Hepatocyte (in vitro differentiated cells): ENCODE measurements around the gene CELA2B. TPM values are rescaled to one million over a fixed set of nuclear protein-coding genes. Genes with fewer than 3 reads are reported as not detected.

ENCODE experiments used
- DNase-seq: peaks from one replicate; pipeline ENCODE4 v3.0.0-alpha.2; 2016; ENCODE audit warnings: low spot score
- H2AFZ ChIP-seq: fragments of 200-600 bp; sonication (generic); 2 replicates; pipeline ENCODE4 v1.6.0; 2016; ENCODE audit warnings: antibody characterized with exemption, mild to moderate bottlenecking
- H3K27ac ChIP-seq: fragments of 200-600 bp; sonication (generic); 2 replicates; pipeline ENCODE4 v1.5.1; 2016; ENCODE audit warnings: mild to moderate bottlenecking
- H3K27me3 ChIP-seq: fragments of 200-600 bp; sonication (generic); 2 replicates; pipeline ENCODE4 v1.6.1; 2016
- H3K36me3 ChIP-seq: fragments of 200-600 bp; sonication (generic); replicated peaks from 2 replicates; pipeline ENCODE4 v1.5.1; 2016; ENCODE audit warnings: low read depth; ENCODE audit not compliant: insufficient read depth
- H3K4me1 ChIP-seq: fragments of 200-600 bp; sonication (generic); 2 replicates; pipeline ENCODE4 v1.5.1; 2016; ENCODE audit warnings: mild to moderate bottlenecking, moderate library complexity; ENCODE audit not compliant: insufficient read depth
- H3K4me2 ChIP-seq: fragments of 200-600 bp; sonication (generic); 2 replicates; pipeline ENCODE4 v1.6.0; 2016
- H3K4me3 ChIP-seq: fragments of 200-600 bp; sonication (generic); 2 replicates; pipeline ENCODE4 v1.5.1; 2016; ENCODE audit warnings: mild to moderate bottlenecking
- H3K79me2 ChIP-seq: fragments of 200-600 bp; sonication (generic); 2 replicates; pipeline ENCODE4 v1.6.0; 2017; ENCODE audit warnings: mild to moderate bottlenecking
- H3K9me2 ChIP-seq: fragments of 200-600 bp; sonication (generic); replicated peaks from 2 replicates; pipeline ENCODE4 v1.6.0; 2017; ENCODE audit warnings: mild to moderate bottlenecking; ENCODE audit not compliant: insufficient read depth
- H3K9me3 ChIP-seq: fragments of 200-600 bp; sonication (generic); 2 replicates; pipeline ENCODE4 v1.5.1; 2016; ENCODE audit warnings: low read depth, mild to moderate bottlenecking
- H4K20me1 ChIP-seq: fragments of 200-600 bp; sonication (generic); 2 replicates; pipeline ENCODE4 v1.6.0; 2016; ENCODE audit warnings: mild to moderate bottlenecking; ENCODE audit not compliant: insufficient read depth, poor library complexity, severe bottlenecking
- EZH2 ChIP-seq: fragments of 200-600 bp; sonication (generic); IDR thresholded peaks from 2 replicates; pipeline ENCODE4 v1.6.1; 2016; ENCODE audit warnings: antibody characterized with exemption, mild to moderate bottlenecking, borderline replicate concordance
- EZH2phosphoT487 ChIP-seq: fragments of 200-600 bp; sonication (generic); IDR thresholded peaks from one replicate; pipeline ENCODE4 v1.6.1; 2018; ENCODE audit warnings: antibody characterized with exemption, mild to moderate bottlenecking, low read depth, moderate library complexity; ENCODE audit not compliant: unreplicated experiment, severe bottlenecking
- WGBS: methylation state at CpG from one replicate; pipeline ENCODE4 v1.1.6; 2016; ENCODE audit warnings: low lambda C conversion rate; ENCODE audit errors: missing lambda C conversion rate; 5-methylcytosine and 5-hydroxymethylcytosine counted together
- polyA plus RNA-seq: library from polyadenylated mRNA; unstranded; fragments of >200 nt; fragmentation: Nextera tagmentation; extraction: Ambion mirVana; gene quantifications from 2 replicates; pipeline ENCODE4 v1.2.1, GENCODE V29; 2016
- total RNA-seq: library from RNA; depleted of rRNA; stranded (reverse); fragments of >200 nt; gene quantifications from 2 replicates; pipeline ENCODE4 v1.2.3, GENCODE V29; 2014
- TF ChIP-seq, protein P1 (sequence below): fragments of 200-600 bp; sonication (generic); IDR thresholded peaks from 2 replicates; pipeline ENCODE4 v1.5.1; 2016; ENCODE audit warnings: antibody characterized with exemption, mild to moderate bottlenecking; ENCODE audit not compliant: poor library complexity

Gene CELA2B
- total and polyA plus RNA-seq, 2 experiments from 2014 or later, result 0.73 to 1.4 TPM

DNA sequence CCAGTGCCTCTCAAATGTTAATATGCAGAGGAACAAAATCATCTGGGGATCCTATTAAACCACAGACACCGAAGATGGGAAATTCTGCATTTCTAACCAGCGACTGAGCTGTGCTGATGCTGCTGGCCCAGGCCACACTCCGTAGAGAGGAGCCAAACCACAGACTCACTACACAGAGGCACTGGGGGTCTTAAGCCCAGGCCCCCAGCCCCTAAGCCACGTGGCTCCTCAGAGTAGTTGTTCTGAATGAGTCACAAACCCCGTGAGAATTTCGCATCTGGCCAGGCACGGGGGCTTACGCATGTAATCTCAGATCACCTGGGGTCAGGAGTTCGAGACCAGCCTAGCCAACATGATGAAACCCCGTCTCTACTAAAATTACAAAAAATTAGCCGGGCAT is 22.2 kb upstream of the CELA2B start:
- DNase-seq, result no peak
- Histone ChIP-seq H3K4me2 (no peak overlapping the region), H3K9me3 (no peaks in the 10 kb centered on the region), H2AFZ (no peak overlapping the region), H3K79me2 (no peaks in the 10 kb centered on the region), H3K4me3 (no peak overlapping the region), H3K27me3 (no peaks in the 10 kb centered on the region), H3K9me2 (no peaks in the 10 kb centered on the region), H3K36me3 (no peaks in the 10 kb centered on the region), H3K4me1 (peaks cover 6% of the 10 kb centered on the region), H3K27ac (peak overlapping the region; percentile 52), H4K20me1 (no peaks in the 10 kb centered on the region)
- 81% methylated on average over 11 of the region's 11 CpGs for WGBS
- TF ChIP-seq, protein P1, sequence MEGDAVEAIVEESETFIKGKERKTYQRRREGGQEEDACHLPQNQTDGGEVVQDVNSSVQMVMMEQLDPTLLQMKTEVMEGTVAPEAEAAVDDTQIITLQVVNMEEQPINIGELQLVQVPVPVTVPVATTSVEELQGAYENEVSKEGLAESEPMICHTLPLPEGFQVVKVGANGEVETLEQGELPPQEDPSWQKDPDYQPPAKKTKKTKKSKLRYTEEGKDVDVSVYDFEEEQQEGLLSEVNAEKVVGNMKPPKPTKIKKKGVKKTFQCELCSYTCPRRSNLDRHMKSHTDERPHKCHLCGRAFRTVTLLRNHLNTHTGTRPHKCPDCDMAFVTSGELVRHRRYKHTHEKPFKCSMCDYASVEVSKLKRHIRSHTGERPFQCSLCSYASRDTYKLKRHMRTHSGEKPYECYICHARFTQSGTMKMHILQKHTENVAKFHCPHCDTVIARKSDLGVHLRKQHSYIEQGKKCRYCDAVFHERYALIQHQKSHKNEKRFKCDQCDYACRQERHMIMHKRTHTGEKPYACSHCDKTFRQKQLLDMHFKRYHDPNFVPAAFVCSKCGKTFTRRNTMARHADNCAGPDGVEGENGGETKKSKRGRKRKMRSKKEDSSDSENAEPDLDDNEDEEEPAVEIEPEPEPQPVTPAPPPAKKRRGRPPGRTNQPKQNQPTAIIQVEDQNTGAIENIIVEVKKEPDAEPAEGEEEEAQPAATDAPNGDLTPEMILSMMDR, result no peak
- no peak for TF ChIP-seq EZH2phosphoT487
- TF ChIP-seq EZH2, result no peak

DNA sequence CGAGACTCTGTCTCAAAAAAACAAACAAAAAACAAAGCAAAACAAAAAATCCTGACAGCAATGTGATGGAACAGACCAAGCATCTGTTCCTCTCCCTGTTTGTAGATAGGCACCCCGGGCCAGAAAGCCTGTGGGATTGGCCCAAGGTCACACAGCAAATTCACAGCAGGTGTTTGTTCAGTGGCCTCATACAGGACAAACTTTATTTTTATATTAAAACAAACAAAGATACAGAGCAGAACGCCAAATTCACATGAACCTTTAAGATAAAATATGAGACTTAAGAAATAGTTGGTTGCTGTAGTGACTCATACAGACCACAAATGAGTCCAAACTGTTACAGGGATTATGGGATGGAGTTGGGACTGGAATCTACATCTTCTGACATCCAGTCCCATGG is 21.6 kb upstream of the CELA2B start:
- H3K79me2 ChIP-seq, result no peaks in the 10 kb centered on the region
- no peak overlapping the region for H3K4me3 ChIP-seq
- no peaks in the 10 kb centered on the region for H3K9me2 ChIP-seq
- H3K27me3 ChIP-seq, result no peaks in the 10 kb centered on the region
- H3K4me1 ChIP-seq, result peaks cover 6% of the 10 kb centered on the region
- H3K27ac ChIP-seq, result peak overlapping the region; percentile 52
- no peaks in the 10 kb centered on the region for H4K20me1 ChIP-seq
- no peaks in the 10 kb centered on the region for H3K36me3 ChIP-seq
- H2AFZ ChIP-seq, result no peak overlapping the region
- H3K9me3 ChIP-seq, result no peaks in the 10 kb centered on the region
- DNase-seq, result no peak
- TF ChIP-seq, protein P1, result no peak
- TF ChIP-seq EZH2phosphoT487, result no peak
- TF ChIP-seq EZH2, result no peak
- 62% methylated on average over 3 of the region's 3 CpGs for WGBS
- H3K4me2 ChIP-seq, result no peak overlapping the region

DNA sequence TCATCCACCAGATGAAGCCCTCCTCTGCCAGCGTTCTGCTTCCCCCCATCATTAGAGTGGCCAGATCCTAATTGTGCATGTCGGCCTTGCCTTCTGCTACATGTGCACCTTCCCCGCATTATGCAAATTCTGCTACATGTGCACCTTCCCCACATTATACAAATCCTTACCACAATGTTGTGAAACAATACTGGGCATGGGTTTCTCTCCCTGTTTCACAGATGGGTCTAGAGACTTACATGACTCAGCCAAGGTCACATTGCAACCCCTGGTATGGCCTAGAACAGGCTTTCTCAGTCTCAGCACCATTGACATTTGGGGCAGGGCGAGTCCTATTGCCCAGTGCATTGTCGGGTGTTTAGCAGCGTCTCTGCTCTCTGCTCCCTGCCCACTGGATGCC is 20.4 kb upstream of the CELA2B start:
- no peak for DNase-seq
- H3K79me2 ChIP-seq, result no peaks in the 10 kb centered on the region
- H3K27ac ChIP-seq, result no peak overlapping the region
- H4K20me1 ChIP-seq, result no peaks in the 10 kb centered on the region
- H3K27me3 ChIP-seq, result no peaks in the 10 kb centered on the region
- TF ChIP-seq EZH2, result no peak
- TF ChIP-seq, protein P1, result no peak
- TF ChIP-seq EZH2phosphoT487, result no peak
- H3K9me3 ChIP-seq, result no peaks in the 10 kb centered on the region
- H3K4me3 ChIP-seq, result no peak overlapping the region
- H3K4me1 ChIP-seq, result peaks cover 6% of the 10 kb centered on the region
- WGBS, result 81% methylated on average over 6 of the region's 6 CpGs
- no peaks in the 10 kb centered on the region for H3K36me3 ChIP-seq
- no peaks in the 10 kb centered on the region for H3K9me2 ChIP-seq
- H3K4me2 ChIP-seq, result no peak overlapping the region
- no peak overlapping the region for H2AFZ ChIP-seq
